ENCODE results near the gene KXD1.
"Not testable (repeated sequence)": the region's sequence is repeated elsewhere in the genome, so short reads cannot be mapped to it uniquely, and the experiment has no call there.

Gene KXD1

GRCh38 chr19:18537431-18537830 is 20.2 kb upstream of the KXD1 start:
- no peak for DNase-seq

- DNase-seq = no peak
Measured at GRCh38 chr19:18538115-18538514, 19.6 kb upstream of the KXD1 start.

- DNase-seq = no peak
Measured at GRCh38 chr19:18539372-18539771, 18.3 kb upstream of the KXD1 start.

DNA sequence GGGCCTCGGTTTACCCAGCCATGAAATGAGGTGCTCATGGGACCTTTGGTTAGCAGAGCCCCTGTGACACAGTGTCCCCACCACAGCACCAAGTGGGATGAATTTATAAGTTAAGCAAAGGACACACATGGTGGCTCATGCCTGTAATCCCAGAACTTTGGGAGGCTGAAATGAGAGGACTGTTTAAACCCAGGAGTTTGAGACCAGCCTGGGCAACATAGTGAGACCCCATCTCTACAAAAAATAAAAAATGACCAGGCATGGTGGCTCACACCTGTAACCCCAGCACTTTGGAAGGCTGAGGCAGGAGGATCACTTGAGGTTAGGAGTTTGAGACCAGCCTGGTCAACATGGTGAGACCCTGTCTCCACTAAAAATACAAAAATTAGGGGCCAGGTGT is 17.5 kb upstream of the KXD1 start:
- not testable (repeated sequence) for DNase-seq

DNA sequence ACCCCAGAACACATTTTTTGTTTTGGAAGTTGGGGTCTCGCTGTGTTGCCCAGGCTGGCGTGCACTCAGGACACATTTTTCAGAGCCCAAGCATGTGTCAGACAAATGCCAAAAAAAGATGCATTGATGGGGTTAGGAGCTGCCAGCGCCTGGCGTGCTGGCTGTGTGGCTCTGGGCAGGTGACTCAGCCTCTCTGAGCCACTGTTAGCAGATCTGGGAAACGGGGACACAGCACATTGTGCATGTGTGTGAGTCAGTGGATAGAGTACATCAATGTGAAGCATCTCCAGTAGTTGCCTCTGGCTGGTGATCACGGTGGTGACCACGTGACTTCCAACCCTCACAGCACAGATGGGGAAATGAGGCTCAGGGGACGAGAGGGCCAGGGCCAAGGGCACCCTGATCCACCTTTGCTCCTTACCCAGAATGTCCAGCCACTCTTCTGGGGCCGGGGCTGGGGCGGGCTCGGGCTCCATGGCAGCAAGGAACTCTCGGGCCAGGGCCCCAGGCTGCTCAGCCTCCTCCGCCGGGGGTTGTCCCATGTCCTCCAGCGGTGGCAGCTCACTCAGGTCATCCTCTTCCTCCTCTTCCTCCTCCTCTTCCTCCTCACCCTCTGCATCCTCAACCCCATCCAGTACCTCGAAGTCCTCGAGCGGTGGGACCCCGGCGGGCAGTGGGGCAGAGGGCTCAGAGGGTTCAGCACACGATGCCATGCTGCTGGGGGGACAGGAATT is 16.2 kb upstream of the KXD1 start:
- DNase-seq = no peak

DNA sequence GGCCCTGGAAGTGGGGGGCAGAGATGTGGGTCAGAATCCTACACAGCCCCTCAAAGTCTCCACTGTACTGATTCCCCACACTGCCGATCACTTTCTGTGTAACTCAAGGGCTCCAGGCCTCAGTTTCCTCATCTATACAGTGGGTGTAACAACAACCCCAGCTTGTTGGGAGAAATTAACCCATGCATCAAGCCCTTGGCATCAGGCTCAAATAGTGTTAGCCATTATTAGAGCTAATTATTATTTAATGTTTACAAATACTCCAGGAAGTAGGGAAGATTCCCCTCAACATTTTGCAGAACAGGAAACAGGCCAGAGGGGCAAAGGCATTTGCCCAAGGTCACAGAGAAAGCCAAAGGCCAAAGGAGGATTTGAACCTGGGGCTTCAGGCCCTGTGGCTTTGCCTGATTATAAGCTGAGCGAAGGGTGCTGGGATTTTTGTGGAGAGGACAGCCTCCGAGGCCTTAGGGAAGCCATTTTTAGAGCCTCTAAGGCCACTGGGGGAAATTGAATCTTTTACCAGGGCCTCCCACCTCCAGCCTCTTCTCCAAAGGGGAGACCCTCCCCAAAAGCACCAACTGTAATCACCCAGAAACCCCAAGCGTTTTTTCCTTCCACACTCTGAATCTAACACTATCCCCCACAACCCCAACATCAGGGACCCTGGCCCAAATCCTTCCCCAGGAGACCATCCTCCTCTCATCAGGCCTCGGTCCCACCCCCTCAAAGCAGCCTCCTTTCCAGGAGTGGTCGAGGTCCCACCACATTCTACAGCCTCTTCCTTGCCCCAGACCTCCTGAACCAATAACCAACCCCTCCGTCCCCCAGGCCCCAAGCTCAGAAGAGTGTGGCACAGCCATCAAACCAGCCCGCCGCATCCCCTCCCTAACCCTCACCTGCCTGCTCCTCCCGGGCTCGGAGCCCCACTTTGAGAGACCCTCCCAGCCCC is 15.4 kb upstream of the KXD1 start:
- DNase-seq = no peak

DNA sequence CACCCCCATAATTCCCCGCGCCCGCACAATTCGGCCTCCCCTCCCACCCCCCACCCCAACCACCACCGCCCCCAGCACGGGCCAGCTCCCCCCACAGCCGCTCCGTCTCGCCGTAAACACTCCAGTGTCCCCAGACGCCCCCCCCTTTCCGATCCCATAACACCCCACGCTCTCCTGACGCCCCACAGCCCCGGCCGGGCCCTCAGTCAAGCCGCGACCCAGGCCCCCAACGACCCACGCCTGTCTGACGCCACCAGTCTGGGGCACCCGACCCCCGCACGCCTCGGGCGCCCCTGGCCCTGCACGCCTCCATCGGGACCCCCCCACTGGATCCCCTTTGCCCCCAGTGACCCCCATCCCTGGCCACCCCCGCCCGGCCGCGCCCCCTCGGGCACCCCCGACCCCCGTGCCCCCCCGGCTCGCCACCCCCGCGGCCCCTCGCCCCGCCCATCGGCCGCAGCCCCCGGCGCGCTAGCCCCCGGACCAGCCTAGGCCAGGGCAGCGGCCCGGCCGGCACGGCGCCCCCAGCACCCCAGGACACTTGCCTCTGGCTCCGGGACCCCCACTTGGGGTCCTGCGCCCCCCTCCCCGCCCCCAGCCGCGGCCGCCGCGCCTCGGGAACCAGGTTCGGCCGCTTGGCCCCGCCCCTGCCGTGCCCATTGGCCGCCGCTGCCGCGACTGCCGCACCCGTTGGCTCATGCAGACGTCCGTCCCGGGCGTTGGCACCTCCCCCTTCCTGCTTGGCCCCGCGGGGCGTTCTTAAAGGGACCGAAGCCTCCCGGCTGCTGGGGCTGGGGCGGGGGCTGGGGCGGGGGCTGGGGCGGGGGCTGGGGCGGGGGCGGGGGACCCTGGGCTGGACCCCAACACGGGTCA is 14.5 kb upstream of the KXD1 start, which contains the start of gene FKBP8:
TSS of gene FKBP8 (minus strand) at position 633 of the 873 bp plus-strand sequence. CDS start 1,603 bp downstream, outside the sequence.
- peak; percentile 85 for DNase-seq

DNA sequence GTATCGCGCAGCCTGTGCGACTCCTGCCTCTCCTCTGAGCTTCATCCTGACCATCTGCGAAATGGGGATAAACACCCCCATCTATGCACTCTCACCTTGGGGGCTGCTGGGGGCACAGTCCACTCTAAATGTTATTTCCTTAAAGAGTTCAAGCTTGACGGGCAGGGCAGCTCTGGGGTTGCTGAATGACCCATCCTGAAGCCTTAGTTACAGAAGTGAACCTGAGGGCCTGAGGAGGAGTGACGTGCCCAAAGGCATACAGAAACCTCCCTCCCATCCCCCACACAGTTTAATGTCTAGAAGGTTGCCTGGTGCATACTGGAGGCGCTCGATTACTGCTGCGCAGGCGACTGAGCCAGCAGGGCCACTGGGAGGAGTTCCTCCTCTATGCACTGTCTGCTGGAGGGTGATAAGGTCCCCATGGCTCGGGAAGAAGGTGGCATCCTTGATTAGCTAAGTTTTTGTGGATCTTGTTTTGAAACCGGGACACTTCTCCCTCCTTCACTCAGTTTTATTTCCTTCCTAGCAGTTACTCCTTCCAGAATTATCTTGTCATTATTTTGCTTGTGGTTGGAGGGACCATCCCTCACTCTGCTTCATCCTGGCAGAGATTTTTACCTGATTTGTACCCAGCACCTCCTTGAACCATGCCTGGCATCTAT is 13.7 kb upstream of the KXD1 start:
- DNase-seq = peak; percentile 29

DNA sequence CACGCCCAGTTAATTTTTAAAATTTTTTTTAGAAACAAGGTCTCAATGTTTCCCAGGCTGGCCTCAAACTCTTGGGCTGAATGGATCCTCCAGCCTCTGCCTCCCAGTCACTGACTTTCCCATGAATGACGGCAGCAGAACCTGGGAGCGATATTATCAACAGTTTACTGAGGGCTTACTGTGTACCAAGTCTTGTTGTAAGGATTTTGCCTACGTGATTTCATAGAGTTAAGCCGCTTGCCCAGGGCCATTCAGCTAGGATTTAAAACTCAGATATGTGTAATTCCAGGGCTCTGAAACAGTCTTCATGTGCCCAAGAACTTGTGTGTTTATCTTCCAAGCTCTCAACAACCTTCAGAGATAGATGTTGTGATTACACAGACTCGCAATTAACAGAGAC is 6.0 kb upstream of the KXD1 start:
- no peak for DNase-seq

DNA sequence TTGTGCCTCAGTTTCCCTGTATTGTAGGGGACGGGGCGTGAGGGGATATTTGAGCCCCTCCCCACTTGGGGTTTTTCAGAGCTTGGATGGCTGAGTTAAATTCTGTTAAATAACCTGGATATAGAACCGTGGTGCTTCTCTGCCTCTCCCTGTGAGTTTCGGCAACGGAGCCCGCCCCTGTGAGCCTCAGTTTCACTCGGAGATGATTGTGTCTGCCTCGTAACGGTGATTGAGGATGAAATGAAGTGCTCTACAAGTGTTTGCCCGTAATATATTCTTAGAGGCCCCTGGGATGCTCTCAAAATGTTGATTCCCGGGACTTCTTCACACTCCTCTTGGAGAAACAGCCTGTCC is 509 bp downstream of the KXD1 start:
- DNase-seq = no peak

DNA sequence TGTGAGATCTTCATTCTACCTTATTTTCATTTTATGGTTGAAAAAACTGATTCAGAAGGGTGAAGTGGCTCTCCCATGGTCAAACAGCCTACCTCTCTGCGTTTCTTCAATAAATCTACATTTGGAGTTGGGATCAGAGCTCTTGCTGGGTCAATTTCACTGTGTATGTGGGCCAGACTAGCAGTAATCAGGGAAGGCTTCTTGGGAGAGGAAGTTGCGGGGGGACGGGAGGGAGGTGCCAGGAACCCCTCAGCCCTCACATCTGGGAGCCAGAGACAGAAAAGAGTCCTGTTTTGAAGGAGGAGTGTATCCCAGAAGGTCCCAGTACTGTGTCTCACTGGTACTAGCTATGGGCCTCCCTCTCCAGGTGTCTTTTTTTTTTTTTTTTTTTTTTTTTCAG is 934 bp downstream of the KXD1 start:
- DNase-seq = no peak

DNA sequence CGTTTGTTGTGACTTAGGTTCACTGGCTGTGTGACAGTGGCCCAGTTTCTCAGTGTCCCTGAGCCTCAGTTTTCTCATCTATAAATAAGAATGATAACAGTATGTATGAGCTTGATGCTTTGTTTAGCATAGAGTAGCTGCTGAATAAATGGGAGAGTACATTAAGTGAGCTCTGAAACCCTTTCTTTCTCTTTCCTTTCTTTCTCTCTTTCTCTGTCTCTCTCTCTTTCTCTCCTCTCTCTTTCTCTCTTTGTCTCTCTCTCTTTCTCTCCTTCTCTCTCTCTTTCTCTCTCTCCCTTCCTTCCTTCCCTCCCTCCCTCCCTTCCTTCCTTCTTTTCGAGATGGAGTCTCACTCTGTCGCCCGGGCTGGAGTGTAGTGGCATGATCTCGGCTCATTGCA is 2.0 kb downstream of the KXD1 start:
- no peak for DNase-seq

DNA sequence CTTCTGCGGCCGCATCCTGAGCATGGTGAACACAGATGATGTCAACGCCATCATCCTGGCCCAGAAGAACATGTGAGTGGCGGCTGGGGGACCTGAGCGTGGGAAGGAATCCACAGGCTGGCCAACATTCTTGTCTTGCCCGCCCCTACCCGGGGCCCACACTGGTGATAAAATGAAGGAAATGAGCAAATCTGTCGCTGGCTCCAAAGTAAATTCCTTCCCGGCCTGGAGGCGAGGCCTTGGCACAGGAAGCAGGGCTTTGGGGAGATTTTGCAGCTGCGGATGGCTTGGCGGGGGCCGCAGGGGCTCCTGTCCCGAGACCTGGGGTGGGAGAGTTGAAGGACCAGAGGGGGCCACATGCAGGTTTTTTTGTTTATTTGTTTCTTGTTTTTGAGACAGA is 4.4 kb downstream of the KXD1 start:
- DNase-seq = no peak

- no peak for DNase-seq
Measured at GRCh38 chr19:18566953-18567352, 9.3 kb downstream of the KXD1 start.

DNA sequence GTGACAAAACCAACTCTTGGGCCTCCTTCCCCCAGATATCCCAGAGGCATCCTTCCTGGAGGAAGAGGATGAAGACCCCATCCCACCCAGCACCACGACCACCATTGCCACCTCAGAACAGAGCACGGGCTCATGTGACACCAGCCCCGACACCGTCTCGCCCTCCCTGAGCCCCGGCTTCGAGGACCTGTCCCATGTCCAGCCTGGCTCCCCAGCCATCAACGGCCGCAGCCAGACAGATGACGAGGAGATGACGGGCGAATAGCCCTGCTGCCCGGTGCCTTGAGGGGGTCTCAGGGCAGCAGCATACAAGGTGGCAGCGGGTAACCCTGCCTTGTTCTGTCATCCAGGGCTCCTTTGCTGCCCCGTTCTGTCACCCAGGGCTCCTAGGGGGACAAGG is 10.7 kb downstream of the KXD1 start:
- no peak for DNase-seq

DNA sequence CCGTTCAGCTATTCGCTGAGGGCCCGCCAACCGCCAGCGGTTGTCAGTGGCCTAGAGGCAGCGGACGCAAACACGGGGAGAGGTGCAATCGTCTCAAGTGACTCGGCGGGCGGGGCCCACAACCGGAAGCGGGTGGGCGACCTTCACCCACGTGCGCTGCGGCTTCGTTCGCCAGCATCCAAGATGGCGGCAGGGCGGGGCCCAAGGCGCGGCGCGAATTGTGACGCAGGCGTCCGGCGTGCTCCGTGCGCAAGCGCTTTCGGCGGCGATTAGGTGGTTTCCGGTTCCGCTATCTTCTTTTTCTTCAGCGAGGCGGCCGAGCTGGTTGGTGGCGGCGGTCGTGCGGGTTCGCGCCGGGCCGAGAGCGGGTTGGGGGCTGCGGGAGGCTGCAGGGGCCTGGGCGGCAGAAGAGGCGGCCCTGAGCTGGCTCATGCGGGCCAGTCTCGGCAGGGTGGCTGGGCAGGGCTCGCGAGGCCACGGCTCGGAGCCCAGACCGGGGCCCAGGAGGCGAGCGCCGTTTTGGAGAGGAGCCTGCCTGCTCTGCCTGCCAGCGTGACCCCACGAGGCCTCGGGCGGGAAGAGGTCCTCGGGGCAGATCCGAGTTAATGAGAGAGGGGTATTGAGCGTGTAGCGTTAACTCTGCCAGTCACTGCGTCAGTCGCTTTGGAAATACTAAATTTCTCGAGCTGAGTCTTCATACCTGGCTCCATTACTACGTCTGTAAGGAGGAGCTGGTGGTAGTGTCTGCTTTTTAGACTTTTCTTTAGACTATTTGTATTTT is 14.1 kb downstream of the KXD1 start, which contains the start of gene UBA52:
TSS of gene UBA52 (plus strand) at position 294 of the 781 bp plus-strand sequence. CDS start 1,444 bp downstream, outside the sequence.
- DNase-seq = peak; percentile 97

DNA sequence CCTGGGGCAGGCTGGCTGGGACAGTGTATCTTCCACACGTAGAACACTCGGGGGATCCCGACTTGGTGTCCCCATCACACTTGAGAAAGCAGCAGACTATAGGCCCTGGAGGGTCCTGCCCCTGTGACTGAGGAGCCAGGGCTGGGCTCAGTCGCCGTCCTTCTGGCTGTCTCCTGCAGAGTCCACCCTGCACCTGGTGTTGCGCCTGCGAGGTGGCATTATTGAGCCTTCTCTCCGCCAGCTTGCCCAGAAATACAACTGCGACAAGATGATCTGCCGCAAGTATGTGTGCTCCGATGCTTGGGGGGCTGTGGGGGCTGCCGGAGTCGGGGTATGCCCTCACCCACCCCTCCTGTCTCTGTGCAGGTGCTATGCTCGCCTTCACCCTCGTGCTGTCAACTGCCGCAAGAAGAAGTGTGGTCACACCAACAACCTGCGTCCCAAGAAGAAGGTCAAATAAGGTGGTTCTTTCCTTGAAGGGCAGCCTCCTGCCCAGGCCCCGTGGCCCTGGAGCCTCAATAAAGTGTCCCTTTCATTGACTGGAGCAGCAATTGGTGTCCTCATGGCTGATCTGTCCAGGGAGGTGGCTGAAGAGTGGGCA is 17.1 kb downstream of the KXD1 start:
- no peak for DNase-seq

GRCh38 chr19:18576383-18576782 is 18.7 kb downstream of the KXD1 start:
- DNase-seq = no peak

DNA sequence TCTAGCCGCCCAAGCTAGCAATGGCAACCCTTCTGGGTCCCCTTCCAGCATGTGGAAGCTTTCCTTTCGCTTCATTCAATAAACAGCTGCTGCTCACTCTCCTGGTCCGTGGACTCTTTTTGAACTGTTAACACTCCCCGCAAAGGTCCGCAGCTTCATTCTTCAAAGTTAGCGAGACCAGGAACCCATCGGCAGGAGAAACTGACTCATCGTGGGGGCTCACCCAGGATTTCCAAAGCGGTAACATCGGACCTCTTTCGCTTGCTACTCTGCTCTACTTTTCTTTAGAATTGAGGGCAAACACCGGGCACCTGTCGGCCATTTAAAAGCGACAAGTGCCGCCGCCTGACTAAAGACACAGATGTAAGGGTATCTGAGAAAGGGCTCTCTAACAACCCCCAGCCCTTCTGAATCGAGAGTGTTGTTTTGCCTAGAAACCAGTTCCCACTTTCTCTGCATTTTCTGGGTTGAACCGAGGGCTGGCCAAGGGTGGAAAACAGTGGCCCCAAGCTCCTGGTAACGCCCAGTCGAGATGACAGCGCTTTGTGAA is 19.8 kb downstream of the KXD1 start:
- DNase-seq = no peak

- DNase-seq = no peak
Measured at GRCh38 chr19:18580311-18580710, 22.6 kb downstream of the KXD1 start.

DNA sequence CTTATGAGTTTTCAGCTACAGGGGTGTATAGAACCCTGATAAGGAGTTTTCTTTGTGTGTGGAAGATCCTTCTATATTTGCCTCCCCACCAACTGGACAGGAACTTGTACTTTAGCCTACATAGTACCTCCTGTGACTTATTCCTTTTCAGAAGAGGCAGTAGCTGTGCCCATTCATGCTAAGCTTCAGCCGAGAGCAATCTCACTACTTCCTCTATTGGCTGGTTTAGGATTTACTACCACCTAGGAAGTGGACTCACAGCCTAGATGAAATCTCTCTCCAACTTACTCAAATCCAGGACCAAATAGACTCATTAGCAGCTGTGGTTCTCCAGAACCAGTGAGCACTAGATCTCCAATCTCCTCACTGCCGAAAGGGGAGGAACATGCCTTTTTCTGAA is 28.6 kb downstream of the KXD1 start:
- DNase-seq = no peak
